Ascending aorta (tissue), 2 donors: ENCODE results near the gene SMIM35. TPM values are rescaled to one million over a fixed set of nuclear protein-coding genes. Genes with fewer than 3 reads are reported as not detected.

Source experiments
- DNase-seq, 2 donors: peaks; one replicate each; pipeline ENCODE4 v3.0.0-alpha.2; 2019; ENCODE audit warnings: low spot score in 2 of 2
- H3K27ac ChIP-seq, 2 donors: fragments of 200-600 bp; sonication (generic); one replicate each; pipeline ENCODE4 v1.5.1; 2016 to 2017; ENCODE audit warnings: mild to moderate bottlenecking in 1 of 2
- H3K27me3 ChIP-seq: fragments of 200-600 bp; sonication (generic); one replicate; pipeline ENCODE4 v1.5.1; 2017
- H3K36me3 ChIP-seq, 2 donors: fragments of 200-600 bp; sonication (generic); one replicate each; pipeline ENCODE4 v1.5.1; 2016
- H3K4me1 ChIP-seq, 2 donors: fragments of 200-600 bp; sonication (generic); one replicate each; pipeline ENCODE4 v1.5.1; 2016 to 2017; ENCODE audit warnings: mild to moderate bottlenecking in 1 of 2
- H3K4me3 ChIP-seq, 2 donors: fragments of 200-600 bp; sonication (generic); one replicate each; pipeline ENCODE4 v1.5.1; 2016 to 2017; ENCODE audit warnings: mild to moderate bottlenecking in 1 of 2
- H3K9me3 ChIP-seq, 2 donors: fragments of 200-600 bp; sonication (generic); one replicate each; pipeline ENCODE4 v1.5.1; 2016
- intact Hi-C: fragments of 100-400 bp; cut with DNase I; formaldehyde crosslinking; loops from one replicate; pipeline ENCODE4 v1.15.1; 2023
- total RNA-seq: library from RNA; depleted of rRNA; stranded (reverse); fragments of >200 nt; gene quantifications from one replicate; pipeline ENCODE4 v1.1.0, GENCODE V29; 2016
- TF ChIP-seq, protein P1 (sequence below), 3 experiments: fragments of 200-600 bp in 2 of 3; fragments of 450-650 bp in 1 of 3; sonication (generic) in 2 of 3; IDR thresholded peaks; one replicate each; pipeline ENCODE4 v1.5.1; 2016 to 2019; ENCODE audit warnings: antibody characterized with exemption in 3 of 3, mild to moderate bottlenecking in 1 of 3, moderate library complexity in 1 of 3

Gene SMIM35
- total RNA-seq, 1 donor from 2014 or later = not detected

DNA sequence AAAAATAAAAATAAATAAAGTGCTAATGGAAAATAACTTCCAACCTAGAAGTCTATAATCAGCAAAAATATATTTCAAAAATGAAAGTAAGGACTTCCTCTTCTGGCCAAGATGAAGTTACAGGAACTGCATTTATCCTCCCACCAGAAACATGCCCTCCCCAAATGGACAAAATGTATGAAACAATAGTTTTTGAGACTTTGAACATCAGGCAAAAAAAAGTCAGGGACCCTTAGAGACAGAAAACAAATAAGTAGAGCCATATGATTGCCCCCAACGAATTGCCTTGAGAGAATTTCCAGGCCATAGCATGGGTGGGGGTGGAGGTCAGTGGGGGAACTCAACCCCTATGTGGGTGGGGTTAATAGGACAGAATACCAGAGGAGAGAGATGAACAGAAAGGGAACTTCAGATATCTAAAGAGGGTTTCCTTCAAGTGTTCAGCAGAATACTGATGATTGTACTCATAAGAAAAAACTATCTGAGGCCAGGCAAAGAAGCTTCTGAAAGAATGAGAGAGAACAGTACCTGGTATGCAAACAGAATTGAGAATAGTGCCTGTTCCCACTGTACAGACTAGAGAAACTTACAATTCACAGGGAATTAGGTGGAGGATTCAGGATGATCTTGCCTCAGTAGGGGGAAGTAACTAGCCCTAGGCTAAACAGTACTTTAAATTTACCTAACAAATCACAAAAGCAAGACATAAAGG lies 127.2 kb downstream of the SMIM35 start:
- no peaks in the 10 kb centered on the region for H3K36me3 ChIP-seq
- no peaks in the 10 kb centered on the region for H3K9me3 ChIP-seq
- no peaks in the 10 kb centered on the region for H3K4me1 ChIP-seq
- H3K4me3 ChIP-seq = no peak overlapping the region
- intact Hi-C loops = no loop called here
- no peak for DNase-seq
- TF ChIP-seq, protein P1, sequence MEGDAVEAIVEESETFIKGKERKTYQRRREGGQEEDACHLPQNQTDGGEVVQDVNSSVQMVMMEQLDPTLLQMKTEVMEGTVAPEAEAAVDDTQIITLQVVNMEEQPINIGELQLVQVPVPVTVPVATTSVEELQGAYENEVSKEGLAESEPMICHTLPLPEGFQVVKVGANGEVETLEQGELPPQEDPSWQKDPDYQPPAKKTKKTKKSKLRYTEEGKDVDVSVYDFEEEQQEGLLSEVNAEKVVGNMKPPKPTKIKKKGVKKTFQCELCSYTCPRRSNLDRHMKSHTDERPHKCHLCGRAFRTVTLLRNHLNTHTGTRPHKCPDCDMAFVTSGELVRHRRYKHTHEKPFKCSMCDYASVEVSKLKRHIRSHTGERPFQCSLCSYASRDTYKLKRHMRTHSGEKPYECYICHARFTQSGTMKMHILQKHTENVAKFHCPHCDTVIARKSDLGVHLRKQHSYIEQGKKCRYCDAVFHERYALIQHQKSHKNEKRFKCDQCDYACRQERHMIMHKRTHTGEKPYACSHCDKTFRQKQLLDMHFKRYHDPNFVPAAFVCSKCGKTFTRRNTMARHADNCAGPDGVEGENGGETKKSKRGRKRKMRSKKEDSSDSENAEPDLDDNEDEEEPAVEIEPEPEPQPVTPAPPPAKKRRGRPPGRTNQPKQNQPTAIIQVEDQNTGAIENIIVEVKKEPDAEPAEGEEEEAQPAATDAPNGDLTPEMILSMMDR (IDR thresholded peaks at IDR 0.05) = no peak
- H3K27ac ChIP-seq = no peak overlapping the region
- H3K27me3 ChIP-seq = no peaks in the 10 kb centered on the region

DNA sequence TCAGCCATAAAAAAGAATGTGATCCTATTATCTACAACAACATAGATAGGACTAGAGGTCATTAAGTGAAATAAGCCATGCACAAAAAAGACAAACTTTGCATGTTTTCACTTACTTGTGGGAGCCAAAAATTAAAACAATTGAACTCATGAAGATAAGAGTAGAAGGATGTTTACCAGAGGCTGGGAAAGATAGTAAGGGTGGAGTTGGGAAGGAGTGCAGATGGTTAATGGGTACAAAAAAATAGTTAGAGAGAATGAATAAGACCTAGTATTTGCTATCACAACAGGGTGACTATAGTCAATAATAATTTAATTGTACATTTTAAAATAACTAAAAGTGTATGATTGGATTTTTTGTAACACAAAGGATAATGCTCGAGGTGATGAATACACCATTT lies 127.8 kb downstream of the SMIM35 start:
- no peak overlapping the region for H3K27ac ChIP-seq
- no peaks in the 10 kb centered on the region for H3K27me3 ChIP-seq
- no peaks in the 10 kb centered on the region for H3K9me3 ChIP-seq
- H3K36me3 ChIP-seq = no peaks in the 10 kb centered on the region
- no peak overlapping the region for H3K4me3 ChIP-seq
- H3K4me1 ChIP-seq = no peaks in the 10 kb centered on the region
- TF ChIP-seq, protein P1 (IDR thresholded peaks at IDR 0.05) = no peak
- intact Hi-C loops = no loop called here
- no peak for DNase-seq

Other genes with a start within 250 kb of the SMIM35 start
- 16.4 TPM for gene FXYD6, start 210.3 kb downstream of the SMIM35 start, total RNA-seq
- not detected for gene TMPRSS13, start 157.6 kb downstream of the SMIM35 start, total RNA-seq
- 38.6 TPM for gene IL10RA, start 100.6 kb downstream of the SMIM35 start, total RNA-seq
- not detected for gene TMPRSS4, start 9.9 kb downstream of the SMIM35 start, total RNA-seq
- gene SCN4B, start 65.9 kb upstream of the SMIM35 start, total RNA-seq = 1.1 TPM
- gene SCN2B, start 89.7 kb upstream of the SMIM35 start, total RNA-seq = 0.11 TPM
- gene JAML, start 138.0 kb upstream of the SMIM35 start, total RNA-seq = not detected
- 0.21 TPM for gene MPZL3, start 165.4 kb upstream of the SMIM35 start, total RNA-seq
- gene MPZL2, start 177.3 kb upstream of the SMIM35 start, total RNA-seq = 53.0 TPM
- not detected for gene CD3E, start 217.8 kb upstream of the SMIM35 start, total RNA-seq